ENCODE results near the gene PRPF38A. TPM values are rescaled to one million over a fixed set of nuclear protein-coding genes. Genes with fewer than 3 reads are reported as not detected.
"Not testable (repeated sequence)": the region's sequence is repeated elsewhere in the genome, so short reads cannot be mapped to it uniquely, and the experiment has no call there.

PRPF38A gene
- polyA plus RNA-seq, 3 donors: 79.3 to 81.8 (median 80.2) TPM

- no peak for DNase-seq (ENCODE audit: extremely low read depth in 1 of 11, low read depth in 9 of 11, low spot score in 4 of 11)
Measured at GRCh38 chr1:52367272-52367671, 37.1 kb upstream of the PRPF38A start.

- peak in 5 of 11 donors; percentile 11 to 45 (median 40) for DNase-seq (ENCODE audit: extremely low read depth in 1 of 11, low read depth in 9 of 11, low spot score in 4 of 11)
Measured at GRCh38 chr1:52368383-52369172, 35.8 kb upstream of the PRPF38A start.

GRCh38 chr1:52369851-52370250 is 34.6 kb upstream of the PRPF38A start:
- DNase-seq (ENCODE audit: extremely low read depth in 1 of 11, low read depth in 9 of 11, low spot score in 4 of 11): not testable (repeated sequence)

- no peak for DNase-seq (ENCODE audit: extremely low read depth in 1 of 11, low read depth in 9 of 11, low spot score in 4 of 11)
Measured at GRCh38 chr1:52385376-52385775, 19.0 kb upstream of the PRPF38A start.

- no peak for DNase-seq (ENCODE audit: extremely low read depth in 1 of 11, low read depth in 9 of 11, low spot score in 4 of 11)
Measured at GRCh38 chr1:52386458-52386857, 17.9 kb upstream of the PRPF38A start.

- no peak for DNase-seq (ENCODE audit: extremely low read depth in 1 of 11, low read depth in 9 of 11, low spot score in 4 of 11)
Measured at GRCh38 chr1:52393174-52393573, 11.2 kb upstream of the PRPF38A start.

GRCh38 chr1:52399629-52400028 is 4.8 kb upstream of the PRPF38A start:
- no peak for DNase-seq (ENCODE audit: extremely low read depth in 1 of 11, low read depth in 9 of 11, low spot score in 4 of 11)

- DNase-seq (ENCODE audit: extremely low read depth in 1 of 11, low read depth in 9 of 11, low spot score in 4 of 11): no peak
Measured at GRCh38 chr1:52400131-52400530, 4.3 kb upstream of the PRPF38A start.

- DNase-seq (ENCODE audit: extremely low read depth in 1 of 11, low read depth in 9 of 11, low spot score in 4 of 11): peak in 3 of 11 donors; percentile 1 to 18 (median 7)
Measured at GRCh38 chr1:52402860-52403240, 1.6 kb upstream of the PRPF38A start.

- peak in 5 of 11 donors; percentile 1 to 11 (median 7) for DNase-seq (ENCODE audit: extremely low read depth in 1 of 11, low read depth in 9 of 11, low spot score in 4 of 11)
Measured at GRCh38 chr1:52403566-52404115, 761 bp upstream of the PRPF38A start.

GRCh38 chr1:52404975-52405338 is 555 bp downstream of the PRPF38A start:
- no peak for DNase-seq (ENCODE audit: extremely low read depth in 1 of 11, low read depth in 9 of 11, low spot score in 4 of 11)

- DNase-seq (ENCODE audit: extremely low read depth in 1 of 11, low read depth in 9 of 11, low spot score in 4 of 11): no peak
Measured at GRCh38 chr1:52413410-52413989, 9.1 kb downstream of the PRPF38A start.

GRCh38 chr1:52414942-52415341 is 10.5 kb downstream of the PRPF38A start:
- no peak for DNase-seq (ENCODE audit: extremely low read depth in 1 of 11, low read depth in 9 of 11, low spot score in 4 of 11)

GRCh38 chr1:52416811-52417210 is 12.4 kb downstream of the PRPF38A start:
- DNase-seq (ENCODE audit: extremely low read depth in 1 of 11, low read depth in 9 of 11, low spot score in 4 of 11): no peak

GRCh38 chr1:52420713-52421112 is 16.3 kb downstream of the PRPF38A start:
- DNase-seq (ENCODE audit: extremely low read depth in 1 of 11, low read depth in 9 of 11, low spot score in 4 of 11): no peak

- no peak for DNase-seq (ENCODE audit: extremely low read depth in 1 of 11, low read depth in 9 of 11, low spot score in 4 of 11)
Measured at GRCh38 chr1:52423055-52423454, 18.7 kb downstream of the PRPF38A start.

GRCh38 chr1:52423771-52424170 is 19.4 kb downstream of the PRPF38A start:
- DNase-seq (ENCODE audit: extremely low read depth in 1 of 11, low read depth in 9 of 11, low spot score in 4 of 11): no peak

GRCh38 chr1:52424231-52424636 is 19.8 kb downstream of the PRPF38A start:
- DNase-seq (ENCODE audit: extremely low read depth in 1 of 11, low read depth in 9 of 11, low spot score in 4 of 11): no peak

GRCh38 chr1:52424813-52425212 is 20.4 kb downstream of the PRPF38A start:
- no peak for DNase-seq (ENCODE audit: extremely low read depth in 1 of 11, low read depth in 9 of 11, low spot score in 4 of 11)

- DNase-seq (ENCODE audit: extremely low read depth in 1 of 11, low read depth in 9 of 11, low spot score in 4 of 11): no peak
Measured at GRCh38 chr1:52426371-52426770, 22.0 kb downstream of the PRPF38A start.

GRCh38 chr1:52427152-52427551 is 22.8 kb downstream of the PRPF38A start:
- DNase-seq (ENCODE audit: extremely low read depth in 1 of 11, low read depth in 9 of 11, low spot score in 4 of 11): no peak

Data from renal cortex interstitium (tissue), 11 donors.